ENCODE results near the gene ADAT2.
"Not testable (repeated sequence)": the region's sequence is repeated elsewhere in the genome, so short reads cannot be mapped to it uniquely, and the experiment has no call there.

ADAT2 gene

GRCh38 chr6:143476545-143476944 is 26.1 kb upstream of the ADAT2 start:
- Histone ChIP-seq H3K79me2 (ENCODE audit: control insufficient read depth, low read length) (no peaks in the 10 kb centered on the region), H3F3A (ENCODE audit: control insufficient read depth, insufficient read depth) (no peaks in the 10 kb centered on the region), H3K9me2 (replicated peaks; ENCODE audit: control insufficient read depth, low read length) (no peaks in the 10 kb centered on the region), H3K4me1 (ENCODE audit: control insufficient read depth, low read length) (peaks cover 4% of the 10 kb centered on the region; the same call in 1 of the 2 replicates), H3K27me3 (ENCODE audit: control insufficient read depth, low read length) (no peaks in the 10 kb centered on the region), H3K27ac (ENCODE audit: low read depth, low read length) (no peak overlapping the region), H3K9me3 (ENCODE audit: control insufficient read depth, insufficient read depth, low read length) (no peaks in the 10 kb centered on the region), H4K20me1 (ENCODE audit: control insufficient read depth, insufficient read depth, low read depth, low read length) (no peaks in the 10 kb centered on the region), H3K4me3 (ENCODE audit: low read length) (no peak overlapping the region), H3K4me2 (ENCODE audit: low read length) (no peak overlapping the region), H3K36me3 (ENCODE audit: control insufficient read depth, low read length) (peaks cover 50% of the 10 kb centered on the region)
- TF ChIP-seq, protein P1, sequence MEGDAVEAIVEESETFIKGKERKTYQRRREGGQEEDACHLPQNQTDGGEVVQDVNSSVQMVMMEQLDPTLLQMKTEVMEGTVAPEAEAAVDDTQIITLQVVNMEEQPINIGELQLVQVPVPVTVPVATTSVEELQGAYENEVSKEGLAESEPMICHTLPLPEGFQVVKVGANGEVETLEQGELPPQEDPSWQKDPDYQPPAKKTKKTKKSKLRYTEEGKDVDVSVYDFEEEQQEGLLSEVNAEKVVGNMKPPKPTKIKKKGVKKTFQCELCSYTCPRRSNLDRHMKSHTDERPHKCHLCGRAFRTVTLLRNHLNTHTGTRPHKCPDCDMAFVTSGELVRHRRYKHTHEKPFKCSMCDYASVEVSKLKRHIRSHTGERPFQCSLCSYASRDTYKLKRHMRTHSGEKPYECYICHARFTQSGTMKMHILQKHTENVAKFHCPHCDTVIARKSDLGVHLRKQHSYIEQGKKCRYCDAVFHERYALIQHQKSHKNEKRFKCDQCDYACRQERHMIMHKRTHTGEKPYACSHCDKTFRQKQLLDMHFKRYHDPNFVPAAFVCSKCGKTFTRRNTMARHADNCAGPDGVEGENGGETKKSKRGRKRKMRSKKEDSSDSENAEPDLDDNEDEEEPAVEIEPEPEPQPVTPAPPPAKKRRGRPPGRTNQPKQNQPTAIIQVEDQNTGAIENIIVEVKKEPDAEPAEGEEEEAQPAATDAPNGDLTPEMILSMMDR (IDR thresholded peaks at IDR 0.05; ENCODE audit: low read depth, low read length, poor library complexity, severe bottlenecking) = no peak
- TF ChIP-seq EZH2phosphoT487 (IDR thresholded peaks at IDR 0.05; ENCODE audit: borderline replicate concordance, low read length) = no peak

- Histone ChIP-seq H3K4me2 (ENCODE audit: low read length) (no peak overlapping the region), H3K9me3 (ENCODE audit: control insufficient read depth, insufficient read depth, low read length) (no peaks in the 10 kb centered on the region), H4K20me1 (ENCODE audit: control insufficient read depth, insufficient read depth, low read depth, low read length) (no peaks in the 10 kb centered on the region), H3K4me1 (ENCODE audit: control insufficient read depth, low read length) (no peaks in the 10 kb centered on the region), H3K4me3 (ENCODE audit: low read length) (no peak overlapping the region), H3K36me3 (ENCODE audit: control insufficient read depth, low read length) (peaks cover 31% of the 10 kb centered on the region), H3K9me2 (replicated peaks; ENCODE audit: control insufficient read depth, low read length) (no peaks in the 10 kb centered on the region), H3F3A (ENCODE audit: control insufficient read depth, insufficient read depth) (no peaks in the 10 kb centered on the region), H3K27ac (ENCODE audit: low read depth, low read length) (no peak overlapping the region), H3K27me3 (ENCODE audit: control insufficient read depth, low read length) (no peaks in the 10 kb centered on the region), H3K79me2 (ENCODE audit: control insufficient read depth, low read length) (no peaks in the 10 kb centered on the region)
- TF ChIP-seq, protein P1 (IDR thresholded peaks at IDR 0.05; ENCODE audit: low read depth, low read length, poor library complexity, severe bottlenecking) = no peak
- TF ChIP-seq EZH2phosphoT487 (IDR thresholded peaks at IDR 0.05; ENCODE audit: borderline replicate concordance, low read length) = no peak
Observed at GRCh38 chr6:143471822-143472221, 21.3 kb upstream of the ADAT2 start.

DNA sequence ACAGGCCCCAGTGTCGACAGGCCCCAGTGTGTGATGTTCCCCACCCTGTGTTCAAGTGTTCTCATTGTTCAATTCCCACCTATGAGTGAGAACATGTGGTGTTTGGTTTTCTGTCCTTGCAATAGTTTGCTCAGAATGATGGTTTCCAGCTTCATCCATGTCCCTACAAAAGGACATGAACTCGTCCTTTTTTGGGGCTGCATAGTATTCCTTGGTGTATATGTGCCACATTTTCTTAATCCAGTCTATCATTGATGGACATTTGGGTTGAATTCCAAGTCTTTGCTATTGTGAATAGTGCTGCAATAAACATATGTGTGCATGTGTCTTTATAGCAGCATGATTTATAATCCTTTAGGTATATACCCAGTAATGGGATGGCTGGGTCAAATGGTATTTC is 18.3 kb upstream of the ADAT2 start:
- H3K36me3 ChIP-seq (ENCODE audit: control insufficient read depth, low read length) = peaks cover 23% of the 10 kb centered on the region

DNA sequence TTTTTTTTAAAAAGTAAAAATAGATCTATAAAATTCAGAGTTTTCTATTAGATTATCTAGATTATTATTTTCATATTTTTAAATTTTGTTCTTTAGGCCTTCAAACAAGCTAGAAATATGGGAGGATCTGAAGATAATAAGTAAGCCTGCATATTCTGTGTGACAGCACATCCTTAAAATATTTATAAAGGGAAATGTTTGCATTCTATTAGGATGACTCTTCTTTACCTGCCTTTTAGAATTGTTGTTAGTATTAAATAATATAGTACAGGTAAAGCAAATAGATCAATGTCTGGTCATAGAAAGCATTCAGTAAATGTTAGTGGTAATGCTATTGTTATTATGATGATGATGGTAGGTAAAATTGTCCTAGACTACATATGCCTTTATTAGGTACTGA is 17.5 kb upstream of the ADAT2 start:
- Histone ChIP-seq H3F3A (ENCODE audit: control insufficient read depth, insufficient read depth) (no peaks in the 10 kb centered on the region), H3K4me2 (ENCODE audit: low read length) (no peak overlapping the region), H3K36me3 (ENCODE audit: control insufficient read depth, low read length) (peaks cover 22% of the 10 kb centered on the region), H3K9me3 (ENCODE audit: control insufficient read depth, insufficient read depth, low read length) (no peaks in the 10 kb centered on the region), H3K4me3 (ENCODE audit: low read length) (no peak overlapping the region), H3K4me1 (ENCODE audit: control insufficient read depth, low read length) (no peaks in the 10 kb centered on the region), H3K27me3 (ENCODE audit: control insufficient read depth, low read length) (no peaks in the 10 kb centered on the region), H3K79me2 (ENCODE audit: control insufficient read depth, low read length) (no peaks in the 10 kb centered on the region), H3K27ac (ENCODE audit: low read depth, low read length) (no peak overlapping the region), H3K9me2 (replicated peaks; ENCODE audit: control insufficient read depth, low read length) (no peaks in the 10 kb centered on the region), H4K20me1 (ENCODE audit: control insufficient read depth, insufficient read depth, low read depth, low read length) (no peaks in the 10 kb centered on the region)
- no peak for TF ChIP-seq EZH2phosphoT487 (IDR thresholded peaks at IDR 0.05; ENCODE audit: borderline replicate concordance, low read length)
- TF ChIP-seq, protein P1 (IDR thresholded peaks at IDR 0.05; ENCODE audit: low read depth, low read length, poor library complexity, severe bottlenecking) = no peak

More for the DNA sequence above, 18.3 kb upstream of the ADAT2 start:
- not testable (repeated sequence) for H3K27ac ChIP-seq (ENCODE audit: low read depth, low read length); H3K9me2 ChIP-seq (replicated peaks; ENCODE audit: control insufficient read depth, low read length); H4K20me1 ChIP-seq (ENCODE audit: control insufficient read depth, insufficient read depth, low read depth, low read length); H3K4me2 ChIP-seq (ENCODE audit: low read length); H3F3A ChIP-seq (ENCODE audit: control insufficient read depth, insufficient read depth); H3K4me3 ChIP-seq (ENCODE audit: low read length); H3K79me2 ChIP-seq (ENCODE audit: control insufficient read depth, low read length); H3K4me1 ChIP-seq (ENCODE audit: control insufficient read depth, low read length); H3K27me3 ChIP-seq (ENCODE audit: control insufficient read depth, low read length); H3K9me3 ChIP-seq (ENCODE audit: control insufficient read depth, insufficient read depth, low read length)

Measured in DOHH2 (cell line).